Measurements from ENCODE around the gene SMIM27.

GRCh38 chr9:32566770-32567169 is 14.6 kb downstream of the SMIM27 start:
- TF ChIP-seq EZH2phosphoT487 (IDR thresholded peaks at IDR 0.05; ENCODE audit: unreplicated experiment) (no peak), EZH2 (IDR thresholded peaks at IDR 0.05; ENCODE audit: low read depth, unreplicated experiment) (no peak), JUNB (IDR thresholded peaks at IDR 0.05; ENCODE audit: unreplicated experiment) (no peak), POLR2AphosphoS5 (IDR thresholded peaks at IDR 0.05; ENCODE audit: low read depth) (no peak), STAT1 (IDR thresholded peaks at IDR 0.05; ENCODE audit: unreplicated experiment) (no peak)
- TF ChIP-seq, protein P1, sequence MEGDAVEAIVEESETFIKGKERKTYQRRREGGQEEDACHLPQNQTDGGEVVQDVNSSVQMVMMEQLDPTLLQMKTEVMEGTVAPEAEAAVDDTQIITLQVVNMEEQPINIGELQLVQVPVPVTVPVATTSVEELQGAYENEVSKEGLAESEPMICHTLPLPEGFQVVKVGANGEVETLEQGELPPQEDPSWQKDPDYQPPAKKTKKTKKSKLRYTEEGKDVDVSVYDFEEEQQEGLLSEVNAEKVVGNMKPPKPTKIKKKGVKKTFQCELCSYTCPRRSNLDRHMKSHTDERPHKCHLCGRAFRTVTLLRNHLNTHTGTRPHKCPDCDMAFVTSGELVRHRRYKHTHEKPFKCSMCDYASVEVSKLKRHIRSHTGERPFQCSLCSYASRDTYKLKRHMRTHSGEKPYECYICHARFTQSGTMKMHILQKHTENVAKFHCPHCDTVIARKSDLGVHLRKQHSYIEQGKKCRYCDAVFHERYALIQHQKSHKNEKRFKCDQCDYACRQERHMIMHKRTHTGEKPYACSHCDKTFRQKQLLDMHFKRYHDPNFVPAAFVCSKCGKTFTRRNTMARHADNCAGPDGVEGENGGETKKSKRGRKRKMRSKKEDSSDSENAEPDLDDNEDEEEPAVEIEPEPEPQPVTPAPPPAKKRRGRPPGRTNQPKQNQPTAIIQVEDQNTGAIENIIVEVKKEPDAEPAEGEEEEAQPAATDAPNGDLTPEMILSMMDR (conservative IDR thresholded peaks at IDR 0.05; ENCODE audit: low read depth in 2 of 2), result no peak
- TF ChIP-seq, protein P2, sequence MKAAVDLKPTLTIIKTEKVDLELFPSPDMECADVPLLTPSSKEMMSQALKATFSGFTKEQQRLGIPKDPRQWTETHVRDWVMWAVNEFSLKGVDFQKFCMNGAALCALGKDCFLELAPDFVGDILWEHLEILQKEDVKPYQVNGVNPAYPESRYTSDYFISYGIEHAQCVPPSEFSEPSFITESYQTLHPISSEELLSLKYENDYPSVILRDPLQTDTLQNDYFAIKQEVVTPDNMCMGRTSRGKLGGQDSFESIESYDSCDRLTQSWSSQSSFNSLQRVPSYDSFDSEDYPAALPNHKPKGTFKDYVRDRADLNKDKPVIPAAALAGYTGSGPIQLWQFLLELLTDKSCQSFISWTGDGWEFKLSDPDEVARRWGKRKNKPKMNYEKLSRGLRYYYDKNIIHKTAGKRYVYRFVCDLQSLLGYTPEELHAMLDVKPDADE (IDR thresholded peaks at IDR 0.05), result no peak
- TF ChIP-seq, protein P3, sequence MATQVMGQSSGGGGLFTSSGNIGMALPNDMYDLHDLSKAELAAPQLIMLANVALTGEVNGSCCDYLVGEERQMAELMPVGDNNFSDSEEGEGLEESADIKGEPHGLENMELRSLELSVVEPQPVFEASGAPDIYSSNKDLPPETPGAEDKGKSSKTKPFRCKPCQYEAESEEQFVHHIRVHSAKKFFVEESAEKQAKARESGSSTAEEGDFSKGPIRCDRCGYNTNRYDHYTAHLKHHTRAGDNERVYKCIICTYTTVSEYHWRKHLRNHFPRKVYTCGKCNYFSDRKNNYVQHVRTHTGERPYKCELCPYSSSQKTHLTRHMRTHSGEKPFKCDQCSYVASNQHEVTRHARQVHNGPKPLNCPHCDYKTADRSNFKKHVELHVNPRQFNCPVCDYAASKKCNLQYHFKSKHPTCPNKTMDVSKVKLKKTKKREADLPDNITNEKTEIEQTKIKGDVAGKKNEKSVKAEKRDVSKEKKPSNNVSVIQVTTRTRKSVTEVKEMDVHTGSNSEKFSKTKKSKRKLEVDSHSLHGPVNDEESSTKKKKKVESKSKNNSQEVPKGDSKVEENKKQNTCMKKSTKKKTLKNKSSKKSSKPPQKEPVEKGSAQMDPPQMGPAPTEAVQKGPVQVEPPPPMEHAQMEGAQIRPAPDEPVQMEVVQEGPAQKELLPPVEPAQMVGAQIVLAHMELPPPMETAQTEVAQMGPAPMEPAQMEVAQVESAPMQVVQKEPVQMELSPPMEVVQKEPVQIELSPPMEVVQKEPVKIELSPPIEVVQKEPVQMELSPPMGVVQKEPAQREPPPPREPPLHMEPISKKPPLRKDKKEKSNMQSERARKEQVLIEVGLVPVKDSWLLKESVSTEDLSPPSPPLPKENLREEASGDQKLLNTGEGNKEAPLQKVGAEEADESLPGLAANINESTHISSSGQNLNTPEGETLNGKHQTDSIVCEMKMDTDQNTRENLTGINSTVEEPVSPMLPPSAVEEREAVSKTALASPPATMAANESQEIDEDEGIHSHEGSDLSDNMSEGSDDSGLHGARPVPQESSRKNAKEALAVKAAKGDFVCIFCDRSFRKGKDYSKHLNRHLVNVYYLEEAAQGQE (IDR thresholded peaks at IDR 0.05; ENCODE audit: unreplicated experiment), result no peak

All from GM23338 (cell line).